ENCODE results near the gene P4HA3.

- no peak for TF ChIP-seq CTCF (IDR thresholded peaks at IDR 0.05)
- TF ChIP-seq POLR2A (IDR thresholded peaks at IDR 0.05): no peak
Observed at GRCh38 chr11:74279256-74279655, 32.2 kb downstream of the P4HA3 start.
